ENCODE data around the gene ELP2.

ELP2 gene

GRCh38 chr18:36132756-36133155 is 3.1 kb downstream of the ELP2 start:
- Mint-ChIP-seq H3K4me3 (no peak overlapping the region), H3K9me3 (no peaks in the 10 kb centered on the region), H3K27me3 (no peaks in the 10 kb centered on the region), H3K4me1 (peaks cover 56% of the 10 kb centered on the region), H3K36me3 (peaks cover 20% of the 10 kb centered on the region), H3K27ac (no peak overlapping the region)
- ATAC-seq: no peak

GRCh38 chr18:36135264-36135663 is 5.6 kb downstream of the ELP2 start:
- no peak for ATAC-seq
- no peaks in the 10 kb centered on the region for H3K27me3 Mint-ChIP-seq
- peaks cover 45% of the 10 kb centered on the region for H3K4me1 Mint-ChIP-seq
- H3K36me3 Mint-ChIP-seq: peaks cover 36% of the 10 kb centered on the region
- no peak overlapping the region for H3K4me3 Mint-ChIP-seq
- no peaks in the 10 kb centered on the region for H3K9me3 Mint-ChIP-seq
- no peak overlapping the region for H3K27ac Mint-ChIP-seq

- no peaks in the 10 kb centered on the region for H3K27me3 Mint-ChIP-seq
- no peak overlapping the region for H3K27ac Mint-ChIP-seq
- no peak for ATAC-seq
- peaks cover 13% of the 10 kb centered on the region for H3K4me1 Mint-ChIP-seq
- H3K36me3 Mint-ChIP-seq: peaks cover 60% of the 10 kb centered on the region
- H3K4me3 Mint-ChIP-seq: no peak overlapping the region
- H3K9me3 Mint-ChIP-seq: no peaks in the 10 kb centered on the region
These were observed 9.5 kb downstream of the ELP2 start for GRCh38 chr18:36139245-36139644.

- no peak overlapping the region for H3K27ac Mint-ChIP-seq
- peaks cover 67% of the 10 kb centered on the region for H3K36me3 Mint-ChIP-seq
- no peak for ATAC-seq
These were observed 11.9 kb downstream of the ELP2 start for GRCh38 chr18:36141576-36141975.

GRCh38 chr18:36142751-36143150 is 13.1 kb downstream of the ELP2 start:
- Mint-ChIP-seq H3K27me3 (no peaks in the 10 kb centered on the region), H3K9me3 (no peaks in the 10 kb centered on the region), H3K4me1 (no peaks in the 10 kb centered on the region), H3K4me3 (no peak overlapping the region), H3K27ac (no peak overlapping the region), H3K36me3 (peaks cover 69% of the 10 kb centered on the region)
- no peak for ATAC-seq

More at GRCh38 chr18:36141576-36141975, 11.9 kb downstream of the ELP2 start:
- Mint-ChIP-seq H3K4me1 (peaks cover 4% of the 10 kb centered on the region), H3K9me3 (no peaks in the 10 kb centered on the region), H3K4me3 (no peak overlapping the region), H3K27me3 (no peaks in the 10 kb centered on the region)

- H3K4me1 Mint-ChIP-seq: no peaks in the 10 kb centered on the region
- H3K9me3 Mint-ChIP-seq: no peaks in the 10 kb centered on the region
- peaks cover 71% of the 10 kb centered on the region for H3K36me3 Mint-ChIP-seq
- H3K27ac Mint-ChIP-seq: no peak overlapping the region
- ATAC-seq: no peak
- H3K4me3 Mint-ChIP-seq: no peak overlapping the region
- H3K27me3 Mint-ChIP-seq: no peaks in the 10 kb centered on the region
These were observed 13.7 kb downstream of the ELP2 start for GRCh38 chr18:36143391-36143790.

GRCh38 chr18:36149514-36150289 is 20.0 kb downstream of the ELP2 start:
- Mint-ChIP-seq H3K27ac (peak overlapping the region; percentile 91), H3K4me1 (peaks cover 26% of the 10 kb centered on the region), H3K36me3 (peaks cover 88% of the 10 kb centered on the region), H3K27me3 (no peaks in the 10 kb centered on the region), H3K4me3 (peak overlapping the region; percentile 48), H3K9me3 (no peaks in the 10 kb centered on the region)
- ATAC-seq: peak; percentile 96

GRCh38 chr18:36152781-36153180 is 23.1 kb downstream of the ELP2 start:
- H3K27me3 Mint-ChIP-seq: no peaks in the 10 kb centered on the region
- H3K27ac Mint-ChIP-seq: peak overlapping the region; percentile 27
- no peak for ATAC-seq
- H3K4me1 Mint-ChIP-seq: peaks cover 35% of the 10 kb centered on the region
- no peaks in the 10 kb centered on the region for H3K9me3 Mint-ChIP-seq
- peaks cover 78% of the 10 kb centered on the region for H3K36me3 Mint-ChIP-seq
- no peak overlapping the region for H3K4me3 Mint-ChIP-seq

- Mint-ChIP-seq H3K4me1 (peaks cover 39% of the 10 kb centered on the region), H3K27me3 (no peaks in the 10 kb centered on the region), H3K9me3 (no peaks in the 10 kb centered on the region), H3K36me3 (peaks cover 74% of the 10 kb centered on the region), H3K4me3 (no peak overlapping the region), H3K27ac (no peak overlapping the region)
- no peak for ATAC-seq
These were observed 23.5 kb downstream of the ELP2 start for GRCh38 chr18:36153203-36153602.

GRCh38 chr18:36153771-36154170 is 24.1 kb downstream of the ELP2 start:
- peaks cover 68% of the 10 kb centered on the region for H3K36me3 Mint-ChIP-seq
- no peak overlapping the region for H3K4me3 Mint-ChIP-seq
- H3K27me3 Mint-ChIP-seq: no peaks in the 10 kb centered on the region
- no peak for ATAC-seq
- H3K27ac Mint-ChIP-seq: no peak overlapping the region
- no peaks in the 10 kb centered on the region for H3K9me3 Mint-ChIP-seq
- H3K4me1 Mint-ChIP-seq: peaks cover 43% of the 10 kb centered on the region

GRCh38 chr18:36155851-36156757 is 26.4 kb downstream of the ELP2 start:
- Mint-ChIP-seq H3K27me3 (no peaks in the 10 kb centered on the region), H3K36me3 (peaks cover 65% of the 10 kb centered on the region), H3K4me1 (peaks cover 20% of the 10 kb centered on the region), H3K4me3 (no peak overlapping the region), H3K9me3 (no peaks in the 10 kb centered on the region), H3K27ac (no peak overlapping the region)
- ATAC-seq: no peak

- H3K4me3 Mint-ChIP-seq: no peak overlapping the region
- peaks cover 18% of the 10 kb centered on the region for H3K4me1 Mint-ChIP-seq
- H3K27ac Mint-ChIP-seq: peak overlapping the region; percentile 46
- H3K9me3 Mint-ChIP-seq: no peaks in the 10 kb centered on the region
- no peaks in the 10 kb centered on the region for H3K27me3 Mint-ChIP-seq
- ATAC-seq: no peak
- H3K36me3 Mint-ChIP-seq: peaks cover 61% of the 10 kb centered on the region
These were observed 27.7 kb downstream of the ELP2 start for GRCh38 chr18:36157441-36157840.

GRCh38 chr18:36158266-36158867 is 28.7 kb downstream of the ELP2 start:
- no peak overlapping the region for H3K27ac Mint-ChIP-seq
- no peak for ATAC-seq
- H3K4me1 Mint-ChIP-seq: peaks cover 18% of the 10 kb centered on the region
- H3K36me3 Mint-ChIP-seq: peaks cover 58% of the 10 kb centered on the region
- no peaks in the 10 kb centered on the region for H3K9me3 Mint-ChIP-seq
- no peak overlapping the region for H3K4me3 Mint-ChIP-seq
- no peaks in the 10 kb centered on the region for H3K27me3 Mint-ChIP-seq

- H3K27ac Mint-ChIP-seq: peak overlapping the region; percentile 10
- no peaks in the 10 kb centered on the region for H3K27me3 Mint-ChIP-seq
- no peak overlapping the region for H3K4me3 Mint-ChIP-seq
- ATAC-seq: no peak
- no peaks in the 10 kb centered on the region for H3K9me3 Mint-ChIP-seq
- H3K36me3 Mint-ChIP-seq: peaks cover 59% of the 10 kb centered on the region
- peaks cover 18% of the 10 kb centered on the region for H3K4me1 Mint-ChIP-seq
These were observed 31.3 kb downstream of the ELP2 start for GRCh38 chr18:36160959-36161371.

GRCh38 chr18:36162981-36163380 is 33.3 kb downstream of the ELP2 start:
- peaks cover 6% of the 10 kb centered on the region for H3K4me1 Mint-ChIP-seq
- H3K27me3 Mint-ChIP-seq: no peaks in the 10 kb centered on the region
- H3K27ac Mint-ChIP-seq: no peak overlapping the region
- H3K36me3 Mint-ChIP-seq: peaks cover 51% of the 10 kb centered on the region
- no peak overlapping the region for H3K4me3 Mint-ChIP-seq
- no peak for ATAC-seq
- no peaks in the 10 kb centered on the region for H3K9me3 Mint-ChIP-seq

Measured in stimulated activated memory B cell treated with anti-CD40 and anti-IgM and Interleukin-4, amounts not matched to agents 10 μg/mL and 1 μg/mL and 100 μg/mL, for 72 hours (primary cell).